Measurements from ENCODE around the gene LZIC. TPM values are rescaled to one million over a fixed set of nuclear protein-coding genes. Genes with fewer than 3 reads are reported as not detected.
A peak's percentile ranks its signal among the peaks of the same experiment; 100 is the strongest.

Gene LZIC
- total RNA-seq, 1 donor from 2014 or later = 3.7 TPM

DNA sequence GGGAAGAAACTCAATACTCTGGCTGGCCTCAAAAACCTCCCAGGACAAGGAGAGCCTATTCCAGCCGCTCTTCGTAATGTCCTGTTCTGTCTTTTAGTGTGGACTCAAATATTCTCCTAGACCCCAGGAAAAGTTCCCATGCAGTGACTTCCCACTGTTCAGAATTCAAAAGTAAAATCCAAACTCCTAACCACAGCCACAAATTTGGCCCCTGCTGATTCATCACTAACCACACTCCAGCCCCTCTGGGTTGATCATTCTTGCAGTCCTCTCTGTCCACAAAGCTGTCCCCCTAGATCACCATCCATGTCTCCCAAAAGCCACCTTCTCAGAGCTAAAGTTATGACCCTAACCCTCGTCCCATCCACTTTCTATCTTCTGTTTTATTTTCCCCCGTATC, 38.2 kb downstream of the LZIC start:
- intact Hi-C loops (cut with DNase I) = no loop called here
- peaks cover 16 to 29% of the 10 kb centered on the region in 2 donors for H3K4me1 ChIP-seq
- H3K9me3 ChIP-seq = no peaks in the 10 kb centered on the region
- H3K27ac ChIP-seq = no peak overlapping the region
- DNase-seq (ENCODE audit: low spot score in 2 of 2) = no peak
- H3K27me3 ChIP-seq = no peaks in the 10 kb centered on the region
- H3K4me3 ChIP-seq = no peak overlapping the region
- H3K36me3 ChIP-seq = no peaks in the 10 kb centered on the region
- TF ChIP-seq, protein P1, sequence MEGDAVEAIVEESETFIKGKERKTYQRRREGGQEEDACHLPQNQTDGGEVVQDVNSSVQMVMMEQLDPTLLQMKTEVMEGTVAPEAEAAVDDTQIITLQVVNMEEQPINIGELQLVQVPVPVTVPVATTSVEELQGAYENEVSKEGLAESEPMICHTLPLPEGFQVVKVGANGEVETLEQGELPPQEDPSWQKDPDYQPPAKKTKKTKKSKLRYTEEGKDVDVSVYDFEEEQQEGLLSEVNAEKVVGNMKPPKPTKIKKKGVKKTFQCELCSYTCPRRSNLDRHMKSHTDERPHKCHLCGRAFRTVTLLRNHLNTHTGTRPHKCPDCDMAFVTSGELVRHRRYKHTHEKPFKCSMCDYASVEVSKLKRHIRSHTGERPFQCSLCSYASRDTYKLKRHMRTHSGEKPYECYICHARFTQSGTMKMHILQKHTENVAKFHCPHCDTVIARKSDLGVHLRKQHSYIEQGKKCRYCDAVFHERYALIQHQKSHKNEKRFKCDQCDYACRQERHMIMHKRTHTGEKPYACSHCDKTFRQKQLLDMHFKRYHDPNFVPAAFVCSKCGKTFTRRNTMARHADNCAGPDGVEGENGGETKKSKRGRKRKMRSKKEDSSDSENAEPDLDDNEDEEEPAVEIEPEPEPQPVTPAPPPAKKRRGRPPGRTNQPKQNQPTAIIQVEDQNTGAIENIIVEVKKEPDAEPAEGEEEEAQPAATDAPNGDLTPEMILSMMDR (IDR thresholded peaks at IDR 0.05) = no peak

DNA sequence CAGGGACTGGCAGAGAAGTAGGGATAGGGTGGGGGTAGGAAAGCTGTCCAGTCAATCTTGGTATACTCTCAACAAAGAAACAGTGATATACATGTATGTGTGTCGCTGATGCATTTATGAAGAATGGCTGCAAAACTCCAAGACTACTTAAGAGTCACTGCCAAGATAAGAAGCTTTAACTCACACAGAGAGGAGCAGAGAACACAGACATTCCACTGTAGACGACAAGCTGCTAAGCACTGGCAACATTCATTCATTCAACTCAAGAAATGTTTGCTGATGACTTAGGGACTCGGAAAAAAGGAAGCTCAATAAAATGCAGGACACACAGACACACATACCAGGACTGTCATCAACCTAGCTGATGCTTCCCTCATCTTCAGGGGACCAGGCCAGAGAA, 38.6 kb downstream of the LZIC start:
- no peaks in the 10 kb centered on the region for H3K36me3 ChIP-seq
- DNase-seq (ENCODE audit: low spot score in 2 of 2) = no peak
- peaks cover 16 to 33% of the 10 kb centered on the region in 2 donors for H3K4me1 ChIP-seq
- H3K27ac ChIP-seq = no peak overlapping the region
- intact Hi-C loops (cut with DNase I) = no loop called here
- TF ChIP-seq, protein P1 (IDR thresholded peaks at IDR 0.05) = no peak
- no peaks in the 10 kb centered on the region for H3K27me3 ChIP-seq
- H3K9me3 ChIP-seq = no peaks in the 10 kb centered on the region
- no peak overlapping the region for H3K4me3 ChIP-seq

DNA sequence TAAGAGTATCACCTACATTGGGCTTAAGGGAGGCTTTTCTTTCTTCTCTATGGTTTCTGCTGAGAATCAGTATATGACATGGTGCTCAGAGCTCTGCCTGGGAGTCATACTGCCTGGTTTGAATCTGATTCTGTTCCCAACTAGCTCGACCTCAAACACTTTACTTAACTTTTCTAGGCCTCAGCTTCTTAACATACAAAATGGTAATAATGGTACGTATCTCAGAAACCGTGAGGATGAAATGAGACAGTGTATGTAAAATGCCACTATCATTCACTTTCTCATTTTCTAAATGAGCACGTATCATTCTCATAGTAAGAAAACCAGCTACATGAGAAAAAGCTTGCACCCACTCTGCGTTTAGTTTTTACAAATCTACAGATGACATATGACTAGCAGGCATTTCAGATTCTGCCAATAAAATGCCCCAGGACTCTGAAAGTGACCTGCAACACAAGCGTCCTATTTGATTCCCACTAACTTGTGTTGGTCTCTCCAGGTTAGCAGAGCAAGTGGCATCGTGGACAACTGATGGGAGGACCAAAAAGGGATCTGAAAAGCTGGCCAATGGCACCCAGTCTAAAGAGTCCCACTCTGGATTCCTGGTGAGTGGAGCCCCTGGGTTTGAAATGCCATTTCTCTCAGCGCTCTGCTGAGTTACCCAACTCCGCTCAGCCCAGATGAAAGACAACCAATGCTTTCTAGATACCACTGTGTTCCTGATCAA, 39.2 kb downstream of the LZIC start:
- H3K36me3 ChIP-seq = no peaks in the 10 kb centered on the region
- no peaks in the 10 kb centered on the region for H3K9me3 ChIP-seq
- no peak for DNase-seq (ENCODE audit: low spot score in 2 of 2)
- no peaks in the 10 kb centered on the region for H3K27me3 ChIP-seq
- H3K27ac ChIP-seq = no peak overlapping the region
- intact Hi-C loops (cut with DNase I) = no loop called here
- TF ChIP-seq, protein P1 (IDR thresholded peaks at IDR 0.05) = no peak
- H3K4me3 ChIP-seq = no peak overlapping the region
- H3K4me1 ChIP-seq = peaks cover 14 to 30% of the 10 kb centered on the region in 2 donors

DNA sequence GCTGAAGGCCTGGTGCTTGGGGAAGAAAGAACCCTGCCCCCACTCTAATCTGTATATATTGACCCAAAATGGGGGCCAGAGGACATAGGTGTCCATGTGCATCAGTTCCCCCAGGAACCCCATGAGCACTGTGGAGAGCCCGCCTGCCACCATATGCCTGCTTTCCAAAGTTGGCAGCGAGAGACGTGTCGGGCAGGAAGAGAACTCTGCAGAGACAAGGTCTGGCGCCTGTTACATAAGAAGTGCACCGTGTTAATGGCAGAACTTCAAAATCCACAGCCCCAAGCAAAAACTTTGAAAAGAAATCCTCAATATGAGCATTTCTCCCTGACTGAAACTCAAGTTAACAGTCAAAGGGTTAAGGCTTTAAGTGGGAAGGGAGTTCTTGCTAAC, 41.1 kb downstream of the LZIC start:
- intact Hi-C loops (cut with DNase I) = no loop called here
- peaks cover 12 to 23% of the 10 kb centered on the region in 2 donors for H3K4me1 ChIP-seq
- no peaks in the 10 kb centered on the region for H3K27me3 ChIP-seq
- TF ChIP-seq, protein P1 (IDR thresholded peaks at IDR 0.05) = no peak
- no peaks in the 10 kb centered on the region for H3K9me3 ChIP-seq
- H3K4me3 ChIP-seq = no peak overlapping the region
- no peak for DNase-seq (ENCODE audit: low spot score in 2 of 2)
- H3K27ac ChIP-seq = peak overlapping the region in 1 of 2 donors; percentile 70
- H3K36me3 ChIP-seq = no peaks in the 10 kb centered on the region

DNA sequence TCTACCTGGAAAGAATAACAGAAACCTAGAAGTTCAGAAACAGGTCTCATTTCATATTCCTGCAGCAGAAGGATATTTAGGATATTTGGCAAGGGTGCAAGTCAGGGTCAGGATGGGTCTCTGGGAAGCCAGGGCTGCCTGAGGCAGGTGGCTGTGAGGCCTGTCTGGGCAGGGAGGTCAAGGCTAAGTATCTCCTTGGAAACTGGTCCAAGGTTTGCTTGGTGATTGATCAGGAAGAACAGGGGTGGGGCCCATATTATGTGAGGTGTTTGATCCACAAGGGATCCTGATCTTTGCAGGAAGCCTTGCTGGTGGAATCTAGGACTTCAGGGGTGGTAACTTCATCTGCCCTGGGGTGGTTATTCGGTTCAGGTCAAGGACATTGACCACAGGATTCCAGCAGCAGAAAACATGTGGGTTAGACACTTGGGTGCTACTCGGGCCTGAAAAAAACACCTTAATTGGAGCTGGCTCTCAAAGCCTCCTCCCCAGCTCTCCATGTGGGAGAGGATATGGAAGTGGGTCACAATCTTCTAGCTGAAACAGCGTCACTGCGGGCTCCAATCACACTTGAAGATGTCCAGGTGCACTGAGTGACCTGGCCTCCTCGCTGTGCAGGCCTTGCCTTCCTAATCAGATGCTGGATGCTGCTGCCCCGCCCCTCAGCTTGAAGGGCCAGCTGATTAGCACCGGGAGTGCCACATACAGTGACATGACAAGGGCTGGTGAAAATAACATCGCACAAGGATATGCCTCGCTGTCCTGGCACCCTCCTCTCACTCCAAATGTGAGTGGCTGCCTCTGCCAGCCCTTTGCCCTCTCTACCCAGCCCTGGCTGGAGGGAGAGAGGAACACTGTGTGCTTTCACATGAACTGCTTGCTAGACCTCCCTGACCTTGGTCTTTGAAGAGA, 41.8 kb downstream of the LZIC start:
- Histone ChIP-seq H3K4me3 (no peak overlapping the region), H3K4me1 (peaks cover 12 to 23% of the 10 kb centered on the region in 2 donors)

More for the DNA sequence above, 41.8 kb downstream of the LZIC start:
- Histone ChIP-seq H3K9me3 (no peaks in the 10 kb centered on the region), H3K27ac (peak overlapping the region; percentile 63 to 70), H3K27me3 (no peaks in the 10 kb centered on the region), H3K36me3 (no peaks in the 10 kb centered on the region)
- intact Hi-C loops (cut with DNase I) = no loop called here
- DNase-seq (ENCODE audit: low spot score in 2 of 2) = no peak
- TF ChIP-seq, protein P1 (IDR thresholded peaks at IDR 0.05) = no peak

Data from ascending aorta (tissue), 2 donors.